A673 (cell line): ENCODE data around the gene SNCB.

ENCODE experiments used
- EZH2 ChIP-seq: fragments of 200-600 bp; sonication (generic); IDR thresholded peaks from 2 replicates; pipeline ENCODE4 v1.6.1; 2017; ENCODE audit warnings: borderline replicate concordance, low read depth, mild to moderate bottlenecking, mixed read lengths, antibody characterized with exemption, low read length; ENCODE audit not compliant: poor library complexity, severe bottlenecking
- TF ChIP-seq, protein P1 (sequence below): fragments of 300-800, 200-600 bp; sonication (generic); conservative IDR thresholded peaks from 2 replicates; pipeline ENCODE4 v1.5.1; 2017; ENCODE audit warnings: low read depth, mild to moderate bottlenecking, antibody characterized with exemption, low read length, moderate library complexity, mixed read lengths

DNA sequence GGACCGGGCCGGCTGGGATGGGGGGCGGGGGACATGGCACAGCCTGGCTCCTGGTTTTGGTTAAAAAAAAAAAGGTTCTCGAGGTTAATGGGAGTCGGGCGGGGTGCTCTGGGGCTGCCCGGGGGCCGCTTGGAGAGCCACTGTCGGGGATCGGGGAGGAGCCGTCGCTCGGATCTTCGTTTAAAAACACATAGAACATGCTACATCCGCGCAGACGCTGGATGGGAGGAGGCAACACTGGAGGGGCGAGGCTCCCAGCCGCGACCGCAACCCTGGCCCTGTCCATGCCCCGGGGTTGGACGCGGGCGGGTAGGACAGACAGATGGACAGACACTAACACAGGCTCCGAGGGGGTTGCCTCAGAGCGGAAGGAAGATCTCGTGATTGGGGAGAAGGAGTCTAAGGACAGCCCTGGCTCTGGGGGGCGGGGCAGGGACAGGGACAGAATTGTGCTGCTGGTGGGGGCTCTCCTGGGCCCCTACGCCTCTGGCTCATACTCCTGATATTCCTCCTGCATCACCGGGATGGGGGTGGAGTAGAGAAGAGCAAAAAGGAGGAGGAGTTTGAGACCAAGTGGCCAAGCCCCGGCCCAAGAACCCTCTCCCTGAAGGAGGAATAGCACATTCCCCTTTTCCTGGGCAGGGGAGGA is 9.9 kb downstream of the SNCB start:
- TF ChIP-seq, protein P1, sequence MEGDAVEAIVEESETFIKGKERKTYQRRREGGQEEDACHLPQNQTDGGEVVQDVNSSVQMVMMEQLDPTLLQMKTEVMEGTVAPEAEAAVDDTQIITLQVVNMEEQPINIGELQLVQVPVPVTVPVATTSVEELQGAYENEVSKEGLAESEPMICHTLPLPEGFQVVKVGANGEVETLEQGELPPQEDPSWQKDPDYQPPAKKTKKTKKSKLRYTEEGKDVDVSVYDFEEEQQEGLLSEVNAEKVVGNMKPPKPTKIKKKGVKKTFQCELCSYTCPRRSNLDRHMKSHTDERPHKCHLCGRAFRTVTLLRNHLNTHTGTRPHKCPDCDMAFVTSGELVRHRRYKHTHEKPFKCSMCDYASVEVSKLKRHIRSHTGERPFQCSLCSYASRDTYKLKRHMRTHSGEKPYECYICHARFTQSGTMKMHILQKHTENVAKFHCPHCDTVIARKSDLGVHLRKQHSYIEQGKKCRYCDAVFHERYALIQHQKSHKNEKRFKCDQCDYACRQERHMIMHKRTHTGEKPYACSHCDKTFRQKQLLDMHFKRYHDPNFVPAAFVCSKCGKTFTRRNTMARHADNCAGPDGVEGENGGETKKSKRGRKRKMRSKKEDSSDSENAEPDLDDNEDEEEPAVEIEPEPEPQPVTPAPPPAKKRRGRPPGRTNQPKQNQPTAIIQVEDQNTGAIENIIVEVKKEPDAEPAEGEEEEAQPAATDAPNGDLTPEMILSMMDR: no peak
- no peak for TF ChIP-seq EZH2
